22Rv1 (cell line): Measurements from ENCODE around the gene TAS1R1.

Experiments
- ZFX ChIP-seq: fragments of 450-650 bp; IDR thresholded peaks from 2 replicates; pipeline ENCODE4 v1.6.1; 2017; ENCODE audit warnings: antibody characterized with exemption, borderline replicate concordance
- TF ChIP-seq, protein P1 (sequence below): fragments of 450-650 bp; IDR thresholded peaks from 2 replicates; pipeline ENCODE4 v1.5.1; 2017; ENCODE audit warnings: mild to moderate bottlenecking

GRCh38 chr1:6590046-6590445 is 34.9 kb downstream of the TAS1R1 start:
- TF ChIP-seq, protein P1, sequence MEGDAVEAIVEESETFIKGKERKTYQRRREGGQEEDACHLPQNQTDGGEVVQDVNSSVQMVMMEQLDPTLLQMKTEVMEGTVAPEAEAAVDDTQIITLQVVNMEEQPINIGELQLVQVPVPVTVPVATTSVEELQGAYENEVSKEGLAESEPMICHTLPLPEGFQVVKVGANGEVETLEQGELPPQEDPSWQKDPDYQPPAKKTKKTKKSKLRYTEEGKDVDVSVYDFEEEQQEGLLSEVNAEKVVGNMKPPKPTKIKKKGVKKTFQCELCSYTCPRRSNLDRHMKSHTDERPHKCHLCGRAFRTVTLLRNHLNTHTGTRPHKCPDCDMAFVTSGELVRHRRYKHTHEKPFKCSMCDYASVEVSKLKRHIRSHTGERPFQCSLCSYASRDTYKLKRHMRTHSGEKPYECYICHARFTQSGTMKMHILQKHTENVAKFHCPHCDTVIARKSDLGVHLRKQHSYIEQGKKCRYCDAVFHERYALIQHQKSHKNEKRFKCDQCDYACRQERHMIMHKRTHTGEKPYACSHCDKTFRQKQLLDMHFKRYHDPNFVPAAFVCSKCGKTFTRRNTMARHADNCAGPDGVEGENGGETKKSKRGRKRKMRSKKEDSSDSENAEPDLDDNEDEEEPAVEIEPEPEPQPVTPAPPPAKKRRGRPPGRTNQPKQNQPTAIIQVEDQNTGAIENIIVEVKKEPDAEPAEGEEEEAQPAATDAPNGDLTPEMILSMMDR = no peak
- no peak for TF ChIP-seq ZFX
